Central memory CD8-positive, alpha-beta T cell (primary cell): Measurements from ENCODE around the gene HMG20B.
"Not testable (repeated sequence)": the region's sequence is repeated elsewhere in the genome, so short reads cannot be mapped to it uniquely, and the experiment has no call there.

Source experiments
- ATAC-seq: fragments of 150-1000 bp; cut with Tn5 transposase; replicated peaks from 2 replicates; pipeline ENCODE4 v1.10.0; 2022; ENCODE audit warnings: mild to moderate bottlenecking, moderate FRiP score, moderate number of reproducible peaks; ENCODE audit not compliant: poor library complexity, severe bottlenecking; ENCODE audit errors: extremely low read depth
- DNase-seq, 2 donors: peaks; one replicate each; pipeline ENCODE4 v3.0.0; 2021; ENCODE audit warnings: low spot score in 2 of 2
- H3K27ac Mint-ChIP-seq: one replicate; pipeline ENCODE4 v1.8.0; 2022; ENCODE audit warnings: low read depth, mild to moderate bottlenecking, moderate library complexity, mixed read lengths
- H3K27me3 Mint-ChIP-seq: one replicate; pipeline ENCODE4 v1.8.0; 2022; ENCODE audit warnings: mixed read lengths
- H3K36me3 Mint-ChIP-seq: one replicate; pipeline ENCODE4 v1.8.0; 2022; ENCODE audit warnings: mild to moderate bottlenecking, moderate library complexity, mixed read lengths; ENCODE audit not compliant: insufficient read depth
- H3K4me1 Mint-ChIP-seq: one replicate; pipeline ENCODE4 v1.8.0; 2022; ENCODE audit warnings: mixed read lengths
- H3K4me3 Mint-ChIP-seq: one replicate; pipeline ENCODE4 v1.8.0; 2022; ENCODE audit warnings: mild to moderate bottlenecking, moderate library complexity, mixed read lengths
- H3K9me3 Mint-ChIP-seq: one replicate; pipeline ENCODE4 v1.8.0; 2022; ENCODE audit warnings: mixed read lengths

The HMG20B gene

GRCh38 chr19:3550947-3551791, 21.6 kb upstream of the HMG20B start:
- Mint-ChIP-seq H3K4me3 (no peak overlapping the region), H3K9me3 (no peaks in the 10 kb centered on the region), H3K27ac (no peak overlapping the region), H3K4me1 (peaks cover 25% of the 10 kb centered on the region), H3K36me3 (peaks cover 22% of the 10 kb centered on the region), H3K27me3 (no peaks in the 10 kb centered on the region)
- ATAC-seq, result no peak
- no peak for DNase-seq

- H3K27ac Mint-ChIP-seq, result no peak overlapping the region
- no peaks in the 10 kb centered on the region for H3K27me3 Mint-ChIP-seq
- H3K4me1 Mint-ChIP-seq, result peaks cover 31% of the 10 kb centered on the region
- ATAC-seq, result no peak
- DNase-seq, result no peak
- H3K36me3 Mint-ChIP-seq, result peaks cover 26% of the 10 kb centered on the region
- H3K9me3 Mint-ChIP-seq, result no peaks in the 10 kb centered on the region
- H3K4me3 Mint-ChIP-seq, result no peak overlapping the region
Observed at GRCh38 chr19:3551792-3552095, 21.0 kb upstream of the HMG20B start.

- Mint-ChIP-seq H3K27ac (peak overlapping the region; percentile 99), H3K4me3 (peak overlapping the region; percentile 92), H3K9me3 (no peaks in the 10 kb centered on the region), H3K4me1 (peaks cover 40% of the 10 kb centered on the region), H3K27me3 (no peaks in the 10 kb centered on the region), H3K36me3 (peaks cover 25% of the 10 kb centered on the region)
- DNase-seq, result peak in 1 of 2 donors; percentile 35
- peak; percentile 41 for ATAC-seq
Observed at GRCh38 chr19:3554254-3555083, 18.3 kb upstream of the HMG20B start.

GRCh38 chr19:3555653-3556422, 16.9 kb upstream of the HMG20B start:
- Mint-ChIP-seq H3K4me1 (peaks cover 40% of the 10 kb centered on the region), H3K4me3 (peak overlapping the region; percentile 92), H3K27me3 (no peaks in the 10 kb centered on the region), H3K36me3 (peaks cover 25% of the 10 kb centered on the region), H3K9me3 (no peaks in the 10 kb centered on the region), H3K27ac (peak overlapping the region; percentile 99)
- no peak for DNase-seq
- ATAC-seq, result no peak

- Mint-ChIP-seq H3K27ac (peak overlapping the region; percentile 99), H3K27me3 (no peaks in the 10 kb centered on the region), H3K36me3 (peaks cover 25% of the 10 kb centered on the region), H3K9me3 (no peaks in the 10 kb centered on the region), H3K4me1 (peaks cover 40% of the 10 kb centered on the region), H3K4me3 (peak overlapping the region; percentile 92)
- DNase-seq, result no peak
- no peak for ATAC-seq
Observed at GRCh38 chr19:3556423-3556977, 16.2 kb upstream of the HMG20B start.

- peak; percentile 30 to 40 for DNase-seq
- Mint-ChIP-seq H3K9me3 (no peaks in the 10 kb centered on the region), H3K27me3 (no peaks in the 10 kb centered on the region)
Observed at GRCh38 chr19:3556978-3557460, 15.7 kb upstream of the HMG20B start.

GRCh38 chr19:3557461-3558248, 15.1 kb upstream of the HMG20B start, which contains the start of gene MFSD12:
TSS of gene MFSD12 (minus strand) at chr19:3557586. CDS start at chr19:3557403, 183 bp downstream.
- Mint-ChIP-seq H3K27ac (peak within 1 kb of the TSS; percentile 99), H3K4me1 (peaks cover 35% of the 10 kb centered on the region)

More at GRCh38 chr19:3556978-3557460, 15.7 kb upstream of the HMG20B start:
- Mint-ChIP-seq H3K27ac (peak overlapping the region; percentile 99), H3K4me1 (peaks cover 35% of the 10 kb centered on the region), H3K36me3 (peaks cover 22% of the 10 kb centered on the region), H3K4me3 (peak overlapping the region; percentile 92)
- ATAC-seq, result peak; percentile 27

GRCh38 chr19:3563709-3564524, 8.8 kb upstream of the HMG20B start:
- no peaks in the 10 kb centered on the region for H3K27me3 Mint-ChIP-seq
- DNase-seq (no peak), ATAC-seq (no peak)
- no peak overlapping the region for H3K4me3 Mint-ChIP-seq
- H3K9me3 Mint-ChIP-seq, result no peaks in the 10 kb centered on the region
- H3K4me1 Mint-ChIP-seq, result no peaks in the 10 kb centered on the region
- no peak overlapping the region for H3K27ac Mint-ChIP-seq
- peaks cover 2% of the 10 kb centered on the region for H3K36me3 Mint-ChIP-seq

More at GRCh38 chr19:3557461-3558248, 15.1 kb upstream of the HMG20B start, which contains the start of gene MFSD12:
- DNase-seq, result peak; percentile 89 to 90
- peak; percentile 91 for ATAC-seq
- peaks cover 20% of the 10 kb centered on the region for H3K36me3 Mint-ChIP-seq
- H3K27me3 Mint-ChIP-seq, result no peaks in the 10 kb centered on the region
- no peaks in the 10 kb centered on the region for H3K9me3 Mint-ChIP-seq
- peak within 1 kb of the TSS; percentile 92 for H3K4me3 Mint-ChIP-seq

- Mint-ChIP-seq H3K27me3 (no peaks in the 10 kb centered on the region), H3K4me1 (no peaks in the 10 kb centered on the region), H3K4me3 (no peak overlapping the region), H3K27ac (no peak overlapping the region), H3K36me3 (peaks cover 2% of the 10 kb centered on the region), H3K9me3 (no peaks in the 10 kb centered on the region)
- DNase-seq (no peak), ATAC-seq (no peak)
Observed at GRCh38 chr19:3565139-3565538, 7.6 kb upstream of the HMG20B start.

- H3K4me1 Mint-ChIP-seq, H3K9me3 Mint-ChIP-seq, DNase-seq, H3K27ac Mint-ChIP-seq, H3K4me3 Mint-ChIP-seq, H3K36me3 Mint-ChIP-seq, ATAC-seq, H3K27me3 Mint-ChIP-seq: not testable (repeated sequence)
Observed at GRCh38 chr19:3570042-3570441, 2.7 kb upstream of the HMG20B start.

- Mint-ChIP-seq H3K4me1 (no peaks in the 10 kb centered on the region), H3K4me3 (no peak overlapping the region), H3K27me3 (no peaks in the 10 kb centered on the region), H3K36me3 (peaks cover 8% of the 10 kb centered on the region), H3K9me3 (no peaks in the 10 kb centered on the region), H3K27ac (no peak overlapping the region)
- DNase-seq (no peak), ATAC-seq (no peak)
Observed at GRCh38 chr19:3570606-3571011, 2.1 kb upstream of the HMG20B start.
